ENCODE measurements around the gene KAZN. TPM values are rescaled to one million over a fixed set of nuclear protein-coding genes. Genes with fewer than 3 reads are reported as not detected.

The KAZN gene
- polyA plus RNA-seq, 2 of the 4 experiments (the other 2 are of a cell fraction): 1.3 to 1.9 TPM

- CTCF ChIA-PET: interaction anchor here (4.0 to 8.4 kb wide), 4 partner anchors 14 to 118 kb away, joined by 24 to 133 read pairs (median 56); no protein-coding TSS in a partner anchor
- peak overlapping the region; percentile 88 for H3K4me3 ChIP-seq
- DNase-seq (ENCODE audit: low read depth in 1 of 2, low spot score in 1 of 2): no peak
- 64% methylated on average over 4 of the region's 5 CpGs for WGBS (ENCODE audit: missing lambda C conversion rate)
- H3K27ac ChIP-seq: peak overlapping the region; percentile 93 to 99; a peak in 5 of 6 replicates
- H3K9me3 ChIP-seq: no peaks in the 10 kb centered on the region
- no peak for FAIRE-seq
- H3K4me2 ChIP-seq: peak overlapping the region; percentile 99
- POLR2A ChIA-PET: interaction anchor here (0.7 kb wide), 1 partner anchor 56 kb away, joined by 4 read pairs; no protein-coding TSS in a partner anchor
- TF ChIP-seq CBX2 (IDR thresholded peaks at IDR 0.05; ENCODE audit: borderline replicate concordance, low read depth) (no peak), NR3C1 (IDR thresholded peaks at IDR 0.05) (no peak), HMGXB4 (CRISPR knock-in tag; IDR thresholded peaks at IDR 0.05; ENCODE audit: borderline replicate concordance) (no peak), HDAC2 (IDR thresholded peaks at IDR 0.05) (peak; percentile 55; the same call in 1 of the 2 replicates), ESRRA (IDR thresholded peaks at IDR 0.05; ENCODE audit: borderline replicate concordance, low read length) (no peak), EHMT2 (IDR thresholded peaks at IDR 0.05; ENCODE audit: low read depth) (no peak), HES2 (IDR thresholded peaks at IDR 0.05) (no peak), KDM1A (IDR thresholded peaks at IDR 0.05; ENCODE audit: low read depth) (peak; percentile 92), ATOH8 (CRISPR knock-in tag; IDR thresholded peaks at IDR 0.05; ENCODE audit: low read depth) (no peak), FOXS1 (CRISPR knock-in tag; IDR thresholded peaks at IDR 0.05) (no peak)
- H3K4me1 ChIP-seq: peaks cover 55% of the 10 kb centered on the region
- ATAC-seq: no peak
These were observed 556.7 kb downstream of the KAZN start for GRCh38 chr1:15155191-15155590.

- ATAC-seq (no peak), DNase-seq (ENCODE audit: low read depth in 1 of 2, low spot score in 1 of 2) (no peak), FAIRE-seq (no peak)
- CTCF ChIA-PET: interaction anchor here (0.6 to 8.4 kb wide), 9 partner anchors 12 to 148 kb away, joined by 3 to 133 read pairs (median 3); no protein-coding TSS in a partner anchor
- Histone ChIP-seq H3K4me1 (peaks cover 64% of the 10 kb centered on the region), H3K4me2 (peak overlapping the region; percentile 99), H3K9me3 (no peaks in the 10 kb centered on the region), H3K4me3 (0 out of 3 replicates have a peak overlapping the region, but pooled peaks have one; percentile 8), H3K27ac (peak overlapping the region; percentile 79 to 99)
- TF ChIP-seq CBX2 (IDR thresholded peaks at IDR 0.05; ENCODE audit: borderline replicate concordance, low read depth) (no peak), EP300 (IDR thresholded peaks at IDR 0.05) (no peak), ZFP36 (IDR thresholded peaks at IDR 0.05; ENCODE audit: borderline replicate concordance, partially characterized antibody) (no peak), RAD21 (conservative IDR thresholded peaks at IDR 0.05 in 1 of 2, IDR thresholded peaks at IDR 0.05 in 1 of 2) (no peak), CBX8 (IDR thresholded peaks at IDR 0.05) (no peak), CEBPB (IDR thresholded peaks at IDR 0.05) (no peak), KDM5A (IDR thresholded peaks at IDR 0.05) (no peak), E2F6 (IDR thresholded peaks at IDR 0.05; ENCODE audit: borderline replicate concordance, low read depth) (no peak), MAZ (IDR thresholded peaks at IDR 0.05; ENCODE audit: borderline replicate concordance, low read depth, low read length) (no peak), HES2 (IDR thresholded peaks at IDR 0.05) (no peak)
- POLR2A ChIA-PET: no interaction called here
- WGBS (ENCODE audit: missing lambda C conversion rate): 83% methylated on average over 4 of the region's 11 CpGs
These were observed 557.6 kb downstream of the KAZN start for GRCh38 chr1:15155888-15156741.

Measured in A549 (cell line).